Neural progenitor cell (in vitro differentiated cells): ENCODE measurements around the gene ZNF276. TPM values are rescaled to one million over a fixed set of nuclear protein-coding genes. Genes with fewer than 3 reads are reported as not detected.
"Not testable (repeated sequence)": the region's sequence is repeated elsewhere in the genome, so short reads cannot be mapped to it uniquely, and the experiment has no call there.

Experiments
- DNase-seq: peaks from one replicate; pipeline ENCODE4 v3.0.0-alpha.2; 2016; ENCODE audit warnings: low spot score
- H2AFZ ChIP-seq: fragments of 200-600 bp; sonication (generic); replicated peaks from 2 replicates; pipeline ENCODE4 v1.6.1; 2016; ENCODE audit warnings: antibody characterized with exemption
- H3F3A ChIP-seq: fragments of 200-600 bp; sonication (generic); 2 replicates; pipeline ENCODE4 v1.6.1; 2016; ENCODE audit warnings: antibody characterized with exemption, low read depth
- H3K27ac ChIP-seq: fragments of 200-600 bp; sonication (generic); 2 replicates; pipeline ENCODE4 v1.5.1; 2016; ENCODE audit warnings: mild to moderate bottlenecking
- H3K27me3 ChIP-seq: fragments of 200-600 bp; sonication (generic); 2 replicates; pipeline ENCODE4 v1.6.1; 2016; ENCODE audit warnings: mild to moderate bottlenecking, moderate library complexity
- H3K36me3 ChIP-seq: fragments of 200-600 bp; sonication (generic); 2 replicates; pipeline ENCODE4 v1.5.1; 2016
- H3K4me1 ChIP-seq: fragments of 200-600 bp; sonication (generic); 2 replicates; pipeline ENCODE4 v1.6.1; 2016; ENCODE audit warnings: mixed run types
- H3K4me2 ChIP-seq: fragments of 200-600 bp; sonication (generic); 2 replicates; pipeline ENCODE4 v1.6.1; 2016
- H3K4me3 ChIP-seq: fragments of 200-600 bp; sonication (generic); 2 replicates; pipeline ENCODE4 v1.5.1; 2016
- H3K79me2 ChIP-seq: fragments of 200-600 bp; sonication (generic); 2 replicates; pipeline ENCODE4 v1.6.1; 2016; ENCODE audit warnings: low read depth
- H3K9ac ChIP-seq: fragments of 200-600 bp; sonication (generic); 2 replicates; pipeline ENCODE4 v1.6.1; 2016
- H3K9me3 ChIP-seq: fragments of 200-600 bp; sonication (generic); 2 replicates; pipeline ENCODE4 v1.5.1; 2016; ENCODE audit warnings: low read depth
- H4K20me1 ChIP-seq: fragments of 200-600 bp; sonication (generic); 2 replicates; pipeline ENCODE4 v1.6.1; 2016; ENCODE audit warnings: low read depth
- H3K27ac Mint-ChIP-seq: 3 replicates; pipeline ENCODE4 v1.8.0; 2021; ENCODE audit warnings: mixed read lengths
- H3K27me3 Mint-ChIP-seq: 2 replicates; pipeline ENCODE4 v1.8.0; 2022; ENCODE audit warnings: low read depth, mild to moderate bottlenecking, inconsistent platforms, moderate library complexity, mixed read lengths; ENCODE audit not compliant: insufficient read depth
- H3K36me3 Mint-ChIP-seq: 3 replicates; pipeline ENCODE4 v1.8.0; 2021; ENCODE audit warnings: mixed read lengths
- H3K4me1 Mint-ChIP-seq: 3 replicates; pipeline ENCODE4 v1.8.0; 2021; ENCODE audit warnings: mixed read lengths
- H3K4me3 Mint-ChIP-seq: 3 replicates; pipeline ENCODE4 v1.8.0; 2021; ENCODE audit warnings: mild to moderate bottlenecking, moderate library complexity, mixed read lengths
- H3K9me3 Mint-ChIP-seq: 3 replicates; pipeline ENCODE4 v1.8.0; 2020; ENCODE audit warnings: mixed read lengths
- CTCF ChIP-seq: fragments of 200-600 bp; sonication (generic); IDR thresholded peaks from 2 replicates; pipeline ENCODE4 v1.5.1; 2017; ENCODE audit warnings: antibody characterized with exemption, mild to moderate bottlenecking
- EZH2 ChIP-seq: fragments of 200-600 bp; sonication (generic); IDR thresholded peaks from 2 replicates; pipeline ENCODE4 v1.6.1; 2017; ENCODE audit warnings: antibody characterized with exemption, mild to moderate bottlenecking, moderate library complexity
- EZH2phosphoT487 ChIP-seq: fragments of 200-600 bp; sonication (generic); IDR thresholded peaks from 2 replicates; pipeline ENCODE4 v1.6.1; 2017; ENCODE audit warnings: antibody characterized with exemption
- total RNA-seq: library from RNA; depleted of rRNA; stranded (reverse); fragments of >200 nt; gene quantifications from 2 replicates; pipeline ENCODE4 v1.2.3, GENCODE V29; 2015; ENCODE audit warnings: low replicate concordance

Gene ZNF276
- total RNA-seq, 1 donor from 2014 or later: 8.4 TPM

DNA sequence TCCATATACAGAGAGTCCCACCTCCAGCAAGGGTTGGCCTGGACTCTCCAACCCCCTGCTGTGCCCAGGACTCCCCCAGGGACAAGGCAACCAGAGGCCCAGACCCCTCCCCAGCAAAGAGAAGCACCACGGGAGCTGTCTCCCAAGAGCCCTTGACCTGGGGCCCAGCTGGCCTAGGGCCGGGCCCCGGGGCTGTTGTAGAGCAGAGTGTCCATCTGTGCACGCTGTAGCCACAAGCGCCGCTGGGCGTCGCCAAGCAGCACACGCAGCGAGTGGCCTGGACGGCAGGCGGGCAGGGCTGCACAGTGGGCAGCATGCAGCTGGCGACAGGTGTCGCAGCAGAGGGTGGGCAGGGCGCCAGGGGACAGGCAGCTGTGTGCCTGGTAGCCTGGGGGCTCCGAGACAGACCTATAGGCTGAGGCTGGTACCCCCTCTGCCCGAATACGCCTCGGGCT is 24.1 kb upstream of the ZNF276 start:
- Histone ChIP-seq H2AFZ (no peak overlapping the region), H3K36me3 (no peaks in the 10 kb centered on the region), H3K9me3 (no peaks in the 10 kb centered on the region), H3K4me3 (no peak overlapping the region), H3K27me3 (peaks cover 7% of the 10 kb centered on the region), H4K20me1 (peaks cover 14% of the 10 kb centered on the region), H3K79me2 (no peaks in the 10 kb centered on the region), H3F3A (peaks cover 31% of the 10 kb centered on the region), H3K4me1 (peaks cover 4% of the 10 kb centered on the region), H3K4me2 (no peak overlapping the region), H3K9ac (no peak overlapping the region), H3K27ac (no peak overlapping the region)
- TF ChIP-seq EZH2phosphoT487: no peak
- no peak for TF ChIP-seq EZH2
- TF ChIP-seq CTCF: no peak
- H3K36me3 Mint-ChIP-seq: peaks cover 8% of the 10 kb centered on the region
- peaks cover 15% of the 10 kb centered on the region for H3K27me3 Mint-ChIP-seq
- H3K27ac Mint-ChIP-seq: no peak overlapping the region
- H3K4me1 Mint-ChIP-seq: peaks cover 16% of the 10 kb centered on the region
- H3K4me3 Mint-ChIP-seq: no peak overlapping the region
- DNase-seq: no peak
- H3K9me3 Mint-ChIP-seq: no peaks in the 10 kb centered on the region

DNA sequence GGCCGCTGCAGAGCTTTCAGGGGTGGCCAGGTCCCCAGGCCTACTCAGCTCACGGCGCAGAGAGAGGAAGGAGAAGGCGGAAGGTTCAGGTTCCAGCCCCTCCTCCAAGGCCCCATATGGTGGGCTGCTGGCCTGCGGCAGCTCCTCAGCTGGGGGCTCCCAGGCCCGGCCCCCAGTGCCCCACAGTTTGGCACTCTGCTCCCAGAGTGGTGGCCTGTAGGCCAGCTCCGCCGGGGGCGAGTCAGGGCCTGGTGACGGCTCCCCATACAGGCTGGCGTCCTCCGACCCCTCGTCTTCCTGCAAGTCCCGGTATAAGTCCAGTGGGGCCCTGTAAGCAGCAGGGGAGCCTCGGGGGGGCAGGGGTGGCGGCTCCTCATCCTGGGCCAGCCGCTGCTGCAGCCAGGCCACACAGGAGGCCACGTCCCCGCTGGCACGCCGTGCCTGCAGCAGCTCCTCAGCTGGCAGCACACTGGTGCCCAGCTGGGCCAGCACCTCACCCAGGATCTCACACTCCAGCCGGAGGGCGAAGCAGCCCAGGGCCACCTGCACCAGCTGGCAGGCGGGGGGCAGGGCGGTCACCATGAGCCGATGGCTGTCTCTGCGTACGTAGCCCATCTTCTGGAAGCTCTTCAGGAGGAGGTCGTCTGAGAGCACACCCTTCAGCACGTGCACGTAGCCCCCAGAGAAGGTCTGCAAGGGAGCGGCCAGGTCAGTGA is 23.6 kb upstream of the ZNF276 start:
- Histone ChIP-seq H3K36me3 (no peaks in the 10 kb centered on the region), H3K79me2 (no peaks in the 10 kb centered on the region), H3K4me3 (no peak overlapping the region), H2AFZ (no peak overlapping the region), H4K20me1 (peaks cover 14% of the 10 kb centered on the region), H3K9ac (no peak overlapping the region), H3K4me2 (no peak overlapping the region), H3K4me1 (peaks cover 4% of the 10 kb centered on the region), H3K9me3 (no peaks in the 10 kb centered on the region), H3K27ac (no peak overlapping the region), H3K27me3 (peaks cover 10% of the 10 kb centered on the region), H3F3A (peaks cover 37% of the 10 kb centered on the region)
- peaks cover 8% of the 10 kb centered on the region for H3K36me3 Mint-ChIP-seq
- H3K27me3 Mint-ChIP-seq: peaks cover 15% of the 10 kb centered on the region
- H3K9me3 Mint-ChIP-seq: no peaks in the 10 kb centered on the region
- H3K27ac Mint-ChIP-seq: no peak overlapping the region
- no peak overlapping the region for H3K4me3 Mint-ChIP-seq
- TF ChIP-seq CTCF (no peak), EZH2 (no peak), EZH2phosphoT487 (no peak)
- DNase-seq: no peak
- peaks cover 16% of the 10 kb centered on the region for H3K4me1 Mint-ChIP-seq

DNA sequence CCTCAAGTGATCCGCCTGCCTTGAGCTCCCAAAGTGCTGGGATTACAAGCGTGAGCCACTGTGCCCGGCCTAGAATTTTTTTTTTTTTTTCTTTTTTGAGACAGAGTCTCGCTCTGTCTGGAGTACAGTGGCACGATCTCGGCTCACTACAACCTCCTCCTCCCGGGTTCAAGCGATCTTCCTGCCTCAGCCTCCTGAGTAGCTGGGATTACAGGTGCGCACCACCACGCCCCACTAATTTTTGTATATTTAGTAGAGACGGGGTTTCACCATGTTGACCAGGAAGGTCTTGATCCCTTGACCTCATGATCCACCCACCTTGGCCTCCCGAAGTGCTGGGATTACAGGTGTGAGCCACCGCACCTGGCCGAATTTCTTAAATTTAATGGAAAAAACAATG is 22.6 kb upstream of the ZNF276 start:
- not testable (repeated sequence) for H3K9ac ChIP-seq, H3K4me2 ChIP-seq, H3K9me3 Mint-ChIP-seq, H3K79me2 ChIP-seq, H3K36me3 ChIP-seq, H3K27ac ChIP-seq, H2AFZ ChIP-seq, H3K36me3 Mint-ChIP-seq, H3K9me3 ChIP-seq, H3K4me3 ChIP-seq, H3K4me1 ChIP-seq, DNase-seq
- Mint-ChIP-seq H3K4me1 (peaks cover 16% of the 10 kb centered on the region), H3K4me3 (peak overlapping the region; percentile 84), H3K27me3 (peaks cover 12% of the 10 kb centered on the region), H3K27ac (peak overlapping the region; percentile 76)
- peaks cover 37% of the 10 kb centered on the region for H3F3A ChIP-seq
- peaks cover 19% of the 10 kb centered on the region for H3K27me3 ChIP-seq
- peaks cover 14% of the 10 kb centered on the region for H4K20me1 ChIP-seq

GRCh38 chr16:89699629-89700099 is 21.7 kb upstream of the ZNF276 start:
- H3K4me1 Mint-ChIP-seq: peaks cover 16% of the 10 kb centered on the region

More at GRCh38 chr16:89699629-89700099, 21.7 kb upstream of the ZNF276 start:
- Histone ChIP-seq H3K4me2 (peak overlapping the region; percentile 89), H3F3A (peaks cover 37% of the 10 kb centered on the region), H3K27me3 (peaks cover 26% of the 10 kb centered on the region), H4K20me1 (peaks cover 14% of the 10 kb centered on the region), H3K4me3 (peak overlapping the region; percentile 31)
- not testable (repeated sequence) for H3K9me3 Mint-ChIP-seq, H3K9ac ChIP-seq, H3K36me3 ChIP-seq, DNase-seq, H3K27ac ChIP-seq, H3K9me3 ChIP-seq, H2AFZ ChIP-seq, H3K4me1 ChIP-seq, H3K36me3 Mint-ChIP-seq, H3K79me2 ChIP-seq
- H3K27ac Mint-ChIP-seq: peak overlapping the region; percentile 53
- H3K27me3 Mint-ChIP-seq: peaks cover 12% of the 10 kb centered on the region
- peak overlapping the region; percentile 84 for H3K4me3 Mint-ChIP-seq
